T-helper 17 cell (primary cell): Measurements from ENCODE around the gene ACTG2. TPM values are rescaled to one million over a fixed set of nuclear protein-coding genes. Genes with fewer than 3 reads are reported as not detected.
A peak's percentile ranks its signal among the peaks of the same experiment; 100 is the strongest.
"Not testable (repeated sequence)": the region's sequence is repeated elsewhere in the genome, so short reads cannot be mapped to it uniquely, and the experiment has no call there.

ENCODE experiments used
- ATAC-seq: fragments of 150-1000 bp; cut with Tn5 transposase; 2 replicates; pipeline ENCODE4 v1.10.0; 2021; ENCODE audit warnings: mild to moderate bottlenecking, moderate library complexity
- DNase-seq, 3 donors: peaks; one replicate each; pipeline versions ENCODE4 v3.0.0 to v3.0.0-alpha.2; 2020 to 2021
- H3K9me3 ChIP-seq: one replicate; pipeline ENCODE4 v1.7.0; 2013; ENCODE audit warnings: low read length, mild to moderate bottlenecking; ENCODE audit not compliant: control insufficient read depth, poor library complexity, severe bottlenecking
- H3K27ac Mint-ChIP-seq: one replicate; pipeline ENCODE4 v1.8.0; 2022; ENCODE audit warnings: mild to moderate bottlenecking, moderate library complexity, mixed read lengths
- H3K27me3 Mint-ChIP-seq: one replicate; pipeline ENCODE4 v1.8.0; 2022; ENCODE audit warnings: mixed read lengths
- H3K36me3 Mint-ChIP-seq: one replicate; pipeline ENCODE4 v1.8.0; 2022; ENCODE audit warnings: low read depth, mixed read lengths
- H3K4me1 Mint-ChIP-seq: one replicate; pipeline ENCODE4 v1.8.0; 2022; ENCODE audit warnings: mild to moderate bottlenecking, mixed read lengths
- H3K4me3 Mint-ChIP-seq: one replicate; pipeline ENCODE4 v1.8.0; 2022; ENCODE audit warnings: mild to moderate bottlenecking, moderate library complexity, mixed read lengths
- total RNA-seq, 4 donors: library from RNA in 2 of 4; stranded (reverse) in 2 of 4; gene quantifications; one replicate each; pipeline ENCODE4 v1.2.3 and lab custom pipeline; 2022 to 2026

Gene ACTG2
- total RNA-seq, 2 donors from 2014 or later = not detected

GRCh38 chr2:73877984-73878383 lies 14.8 kb upstream of the ACTG2 start:
- not testable (repeated sequence) for H3K4me1 Mint-ChIP-seq, H3K27me3 Mint-ChIP-seq, H3K27ac Mint-ChIP-seq, H3K4me3 Mint-ChIP-seq, H3K36me3 Mint-ChIP-seq, H3K9me3 ChIP-seq, ATAC-seq, DNase-seq

- peaks cover 4% of the 10 kb centered on the region for H3K4me1 Mint-ChIP-seq
- peaks cover 22% of the 10 kb centered on the region for H3K27me3 Mint-ChIP-seq
- H3K27ac Mint-ChIP-seq = no peak overlapping the region
- no peaks in the 10 kb centered on the region for H3K36me3 Mint-ChIP-seq
- DNase-seq (no peak), ATAC-seq (no peak)
- H3K9me3 ChIP-seq = no peaks in the 10 kb centered on the region
- no peak overlapping the region for H3K4me3 Mint-ChIP-seq
Measured at GRCh38 chr2:73885406-73885805, 7.4 kb upstream of the ACTG2 start.

GRCh38 chr2:73886357-73886756 lies 6.5 kb upstream of the ACTG2 start:
- Mint-ChIP-seq H3K36me3 (no peaks in the 10 kb centered on the region), H3K4me3 (no peak overlapping the region), H3K27me3 (peaks cover 22% of the 10 kb centered on the region), H3K4me1 (peaks cover 4% of the 10 kb centered on the region), H3K27ac (no peak overlapping the region)
- ATAC-seq = no peak
- no peaks in the 10 kb centered on the region for H3K9me3 ChIP-seq
- DNase-seq = no peak

DNA sequence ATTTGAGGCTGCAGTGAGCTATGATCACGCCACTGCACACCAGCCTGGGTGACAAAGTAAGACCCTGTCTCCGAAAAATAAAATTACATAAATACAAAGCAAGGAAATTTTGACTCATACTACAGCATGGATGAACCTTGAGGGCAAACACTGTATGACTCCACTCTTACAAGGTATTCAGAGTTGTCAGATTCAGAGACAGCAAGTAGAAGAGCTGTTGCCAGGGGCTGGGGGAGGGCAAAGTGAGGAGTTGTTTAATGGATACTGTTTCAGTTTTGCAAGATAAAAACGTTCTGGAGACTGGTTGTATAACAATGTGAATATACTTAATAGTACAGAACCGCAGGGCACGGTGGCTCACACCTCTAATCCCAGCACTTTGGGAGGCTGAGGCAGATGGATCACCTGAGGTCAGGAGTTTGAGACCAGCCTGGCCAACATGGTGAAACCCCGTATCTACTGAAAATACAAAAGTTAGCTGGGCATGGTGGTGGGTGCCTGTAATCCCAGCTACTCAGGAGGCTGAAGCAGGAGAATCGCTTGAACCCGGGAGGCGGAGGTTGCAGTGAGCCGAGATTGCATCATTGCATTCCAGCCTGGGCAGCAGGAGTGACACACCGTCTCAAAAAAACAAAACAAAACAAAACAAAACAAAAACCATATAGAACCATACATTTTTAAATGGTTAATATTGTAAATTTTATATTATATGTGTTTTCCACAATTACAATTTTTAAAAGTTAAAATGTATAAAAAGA lies 5.0 kb upstream of the ACTG2 start:
- ATAC-seq, H3K36me3 Mint-ChIP-seq, DNase-seq, H3K4me1 Mint-ChIP-seq, H3K4me3 Mint-ChIP-seq, H3K9me3 ChIP-seq: not testable (repeated sequence)
- peaks cover 22% of the 10 kb centered on the region for H3K27me3 Mint-ChIP-seq
- H3K27ac Mint-ChIP-seq = peak overlapping the region; percentile 49

- no peak overlapping the region for H3K4me3 Mint-ChIP-seq
- DNase-seq (no peak), ATAC-seq (no peak)
- no peaks in the 10 kb centered on the region for H3K9me3 ChIP-seq
- peaks cover 18% of the 10 kb centered on the region for H3K27me3 Mint-ChIP-seq
- H3K4me1 Mint-ChIP-seq = peaks cover 3% of the 10 kb centered on the region
- no peak overlapping the region for H3K27ac Mint-ChIP-seq
- H3K36me3 Mint-ChIP-seq = no peaks in the 10 kb centered on the region
Measured at GRCh38 chr2:73888388-73888787, 4.4 kb upstream of the ACTG2 start.

- peaks cover 14% of the 10 kb centered on the region for H3K27me3 Mint-ChIP-seq
- DNase-seq (no peak), ATAC-seq (no peak)
- no peak overlapping the region for H3K4me3 Mint-ChIP-seq
- no peak overlapping the region for H3K27ac Mint-ChIP-seq
- H3K36me3 Mint-ChIP-seq = no peaks in the 10 kb centered on the region
- H3K4me1 Mint-ChIP-seq = peaks cover 2% of the 10 kb centered on the region
- H3K9me3 ChIP-seq = no peaks in the 10 kb centered on the region
Measured at GRCh38 chr2:73889206-73889605, 3.6 kb upstream of the ACTG2 start.

- no peaks in the 10 kb centered on the region for H3K9me3 ChIP-seq
- H3K4me3 Mint-ChIP-seq = no peak overlapping the region
- H3K36me3 Mint-ChIP-seq = no peaks in the 10 kb centered on the region
- peak overlapping the region; percentile 67 for H3K27ac Mint-ChIP-seq
- ATAC-seq (no peak), DNase-seq (no peak)
- peaks cover 6% of the 10 kb centered on the region for H3K4me1 Mint-ChIP-seq
- peaks cover 14% of the 10 kb centered on the region for H3K27me3 Mint-ChIP-seq
Measured at GRCh38 chr2:73890301-73891092, 2.3 kb upstream of the ACTG2 start.

- Mint-ChIP-seq H3K36me3 (no peaks in the 10 kb centered on the region), H3K27me3 (peaks cover 6% of the 10 kb centered on the region), H3K4me3 (no peak overlapping the region), H3K4me1 (peaks cover 9% of the 10 kb centered on the region), H3K27ac (no peak overlapping the region)
- no peak for DNase-seq
- no peaks in the 10 kb centered on the region for H3K9me3 ChIP-seq
- no peak for ATAC-seq
Measured at GRCh38 chr2:73891276-73891901, 1.4 kb upstream of the ACTG2 start.

DNA sequence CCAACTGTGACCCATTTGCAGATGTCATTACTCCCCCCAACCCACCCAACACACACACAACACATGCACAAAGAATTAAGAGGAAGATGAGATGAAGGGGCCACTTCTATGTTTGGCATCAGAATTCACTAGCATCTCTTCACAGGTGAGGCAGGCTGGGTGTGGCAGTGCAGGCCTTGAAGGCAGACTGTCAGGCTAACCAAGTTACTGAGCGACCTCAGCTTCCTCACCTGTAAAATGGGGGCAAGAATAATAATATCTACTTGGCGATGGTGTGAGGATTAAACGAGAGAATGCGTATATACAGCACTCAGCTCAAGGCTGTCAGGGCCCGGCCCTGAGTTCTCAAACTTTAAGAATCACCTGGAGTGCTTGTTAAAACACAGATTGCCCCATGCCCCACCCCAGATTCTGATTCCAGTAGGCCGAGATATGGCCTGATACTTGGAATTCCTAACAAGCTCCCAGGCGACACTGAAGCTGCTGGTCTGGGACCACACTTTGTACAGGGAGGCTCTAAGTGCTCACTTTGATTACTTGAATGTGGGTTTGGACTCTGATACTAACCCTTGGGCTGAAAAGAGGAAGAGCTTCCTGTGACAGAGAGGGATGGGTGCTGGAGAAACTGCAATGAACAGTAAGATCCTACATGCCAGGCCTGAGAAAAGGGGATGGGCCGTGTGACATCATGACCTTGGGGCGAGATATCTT lies 1.1 kb downstream of the ACTG2 start:
- ATAC-seq (no peak), DNase-seq (no peak)
- no peaks in the 10 kb centered on the region for H3K36me3 Mint-ChIP-seq
- no peak overlapping the region for H3K27ac Mint-ChIP-seq
- peaks cover 10% of the 10 kb centered on the region for H3K4me1 Mint-ChIP-seq
- no peaks in the 10 kb centered on the region for H3K27me3 Mint-ChIP-seq
- no peak overlapping the region for H3K4me3 Mint-ChIP-seq
- no peaks in the 10 kb centered on the region for H3K9me3 ChIP-seq

GRCh38 chr2:73894475-73894850 lies 1.7 kb downstream of the ACTG2 start:
- Mint-ChIP-seq H3K4me1 (peaks cover 10% of the 10 kb centered on the region), H3K36me3 (no peaks in the 10 kb centered on the region), H3K27ac (no peak overlapping the region), H3K4me3 (peak overlapping the region; percentile 32), H3K27me3 (no peaks in the 10 kb centered on the region)
- DNase-seq (no peak), ATAC-seq (no peak)
- no peaks in the 10 kb centered on the region for H3K9me3 ChIP-seq

GRCh38 chr2:73894877-73895276 lies 2.1 kb downstream of the ACTG2 start:
- H3K4me1 Mint-ChIP-seq = peaks cover 10% of the 10 kb centered on the region
- H3K9me3 ChIP-seq = no peaks in the 10 kb centered on the region
- no peaks in the 10 kb centered on the region for H3K36me3 Mint-ChIP-seq
- no peak for DNase-seq
- no peak for ATAC-seq
- peak overlapping the region; percentile 62 for H3K27ac Mint-ChIP-seq
- peak overlapping the region; percentile 32 for H3K4me3 Mint-ChIP-seq
- H3K27me3 Mint-ChIP-seq = peaks cover under 1% of the 10 kb centered on the region

GRCh38 chr2:73895473-73895872 lies 2.7 kb downstream of the ACTG2 start:
- DNase-seq (no peak), ATAC-seq (no peak)
- Mint-ChIP-seq H3K4me3 (no peak overlapping the region), H3K4me1 (peaks cover 10% of the 10 kb centered on the region), H3K36me3 (no peaks in the 10 kb centered on the region), H3K27me3 (peaks cover 4% of the 10 kb centered on the region), H3K27ac (peak overlapping the region; percentile 62)
- H3K9me3 ChIP-seq = no peaks in the 10 kb centered on the region
